Stimulated activated CD4-positive, alpha-beta T cell treated with anti-CD3 and anti-CD28 coated beads, TNF-alpha, amount 100 ng/mL, for 1 hour (primary cell): ENCODE measurements around the gene SLFN11.
"Not testable (repeated sequence)": the region's sequence is repeated elsewhere in the genome, so short reads cannot be mapped to it uniquely, and the experiment has no call there.

Experiments used
- DNase-seq, 3 donors: peaks; one replicate each; pipeline ENCODE4 v3.0.0-alpha.2; 2020; ENCODE audit warnings: low read depth in 3 of 3, low spot score in 1 of 3

Gene SLFN11

GRCh38 chr17:35373534-35373983 lies at the start of gene SLFN11:
SLFN11 (minus strand) TSS chr17:35373621; CDS start chr17:35363807, 9,814 bp downstream.
- peak; percentile 38 to 82 (median 57) for DNase-seq

DNA sequence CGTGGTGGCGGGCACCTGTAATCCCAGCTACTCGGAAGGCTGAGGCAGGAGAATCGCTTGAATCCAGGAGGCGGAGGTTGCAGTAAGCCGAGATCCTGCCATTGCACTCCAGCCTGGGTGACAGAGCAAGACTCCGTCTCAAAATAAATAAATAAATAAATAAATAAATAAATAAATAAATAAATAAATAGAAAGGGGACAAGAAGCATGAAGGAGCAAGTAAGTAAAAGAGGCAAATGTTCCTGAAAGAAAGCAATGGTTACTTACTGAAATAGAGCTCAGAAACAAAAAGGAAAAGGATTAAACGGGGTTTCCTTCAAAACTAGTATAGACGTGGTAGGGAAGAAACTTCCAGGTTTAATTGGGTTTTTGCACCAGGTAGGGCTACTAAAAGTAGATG lies 47.6 kb upstream of the SLFN11 start:
- DNase-seq = not testable (repeated sequence)

DNA sequence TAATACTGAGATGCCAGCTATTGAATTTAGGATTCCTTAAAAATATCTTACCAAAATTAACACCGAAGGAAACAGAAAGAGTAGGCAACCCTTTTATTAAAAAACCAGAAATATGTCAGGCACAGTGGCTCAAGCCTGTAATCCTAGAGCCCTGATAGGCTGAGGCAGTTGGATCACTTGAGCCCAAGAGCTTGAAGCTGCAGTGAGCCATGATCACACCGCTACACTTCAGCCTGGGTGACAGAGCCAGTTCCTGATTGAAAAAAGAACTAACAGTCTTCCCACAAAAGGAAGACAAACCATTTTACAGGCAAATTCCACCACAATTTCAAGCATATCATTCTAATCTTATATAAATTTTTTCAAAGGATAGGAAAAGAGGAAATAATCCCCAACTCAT lies 43.2 kb upstream of the SLFN11 start:
- DNase-seq = no peak

DNA sequence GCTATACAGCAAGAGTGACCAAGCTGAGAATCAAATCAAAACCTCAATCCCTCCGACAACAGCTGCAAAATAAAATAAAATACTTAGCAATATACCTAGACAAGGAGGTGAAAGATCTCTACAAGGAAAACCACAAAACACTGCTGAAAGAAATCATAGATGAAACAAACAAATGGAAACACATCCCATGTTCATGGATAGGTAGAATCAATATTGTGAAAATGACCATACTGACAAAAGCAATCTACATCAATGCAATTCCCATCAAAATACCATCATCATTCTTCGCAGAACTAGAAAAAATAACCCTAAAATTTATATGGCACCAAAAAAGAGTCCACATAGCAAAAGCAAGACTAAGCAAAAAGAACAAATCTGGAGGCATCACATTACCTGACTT lies 41.3 kb upstream of the SLFN11 start:
- not testable (repeated sequence) for DNase-seq

DNA sequence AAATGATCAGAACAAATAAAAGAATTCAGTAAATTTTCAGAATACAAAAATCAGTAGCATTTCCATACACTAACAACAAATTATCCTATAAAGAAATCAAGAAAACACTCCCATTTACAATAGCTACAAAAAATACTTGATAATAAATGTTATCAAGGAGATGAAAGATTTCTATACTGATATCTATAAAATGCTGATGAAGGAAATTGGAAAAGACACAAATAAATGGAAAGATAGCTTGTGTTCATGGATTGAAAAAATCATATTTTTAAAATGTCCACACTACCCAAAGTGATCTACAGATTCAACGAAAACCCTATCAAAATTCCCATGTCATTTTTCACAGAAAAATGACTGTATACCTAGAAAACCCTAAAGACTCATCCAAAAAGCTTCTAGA lies 40.8 kb upstream of the SLFN11 start:
- DNase-seq = no peak

DNA sequence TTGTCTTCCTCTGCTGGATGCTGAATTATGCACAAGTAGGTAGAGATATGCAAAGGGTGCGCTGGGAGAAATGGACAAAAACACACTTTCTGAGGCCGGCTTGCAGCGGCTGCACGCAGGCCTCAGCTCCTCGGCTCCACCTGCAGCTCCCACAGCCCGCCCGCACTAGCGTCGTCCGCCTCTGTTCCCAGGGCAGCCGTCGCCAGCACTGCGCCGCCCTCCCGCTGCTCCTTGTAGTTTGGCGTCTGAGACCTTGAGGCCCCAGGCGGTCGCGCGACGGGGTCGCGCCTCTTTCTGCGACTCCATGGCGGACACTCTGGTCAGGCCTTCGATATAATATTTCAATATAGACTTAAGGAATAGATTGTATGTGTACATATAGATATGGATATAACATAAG lies 34.1 kb upstream of the SLFN11 start:
- no peak for DNase-seq

DNA sequence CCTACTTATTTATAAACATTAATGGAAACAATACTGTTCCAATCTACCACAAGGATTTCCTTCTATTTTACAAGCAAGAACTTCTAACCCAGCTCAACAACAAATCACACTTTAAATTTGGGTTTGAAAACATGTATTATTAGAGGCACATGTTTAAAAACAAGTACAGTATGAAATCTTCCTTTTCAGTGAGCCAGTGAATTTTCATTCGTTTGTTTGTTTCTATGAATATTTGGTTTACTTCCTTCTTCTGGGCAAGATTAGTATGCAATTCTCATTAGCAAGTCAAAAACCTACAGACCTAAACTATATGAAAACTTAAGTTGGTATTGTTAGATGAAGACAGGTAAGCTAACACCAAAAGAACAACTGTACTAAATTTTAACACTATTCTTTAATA lies 33.1 kb upstream of the SLFN11 start:
- no peak for DNase-seq

- DNase-seq = no peak
These were observed 30.9 kb upstream of the SLFN11 start for GRCh38 chr17:35404360-35404759.

DNA sequence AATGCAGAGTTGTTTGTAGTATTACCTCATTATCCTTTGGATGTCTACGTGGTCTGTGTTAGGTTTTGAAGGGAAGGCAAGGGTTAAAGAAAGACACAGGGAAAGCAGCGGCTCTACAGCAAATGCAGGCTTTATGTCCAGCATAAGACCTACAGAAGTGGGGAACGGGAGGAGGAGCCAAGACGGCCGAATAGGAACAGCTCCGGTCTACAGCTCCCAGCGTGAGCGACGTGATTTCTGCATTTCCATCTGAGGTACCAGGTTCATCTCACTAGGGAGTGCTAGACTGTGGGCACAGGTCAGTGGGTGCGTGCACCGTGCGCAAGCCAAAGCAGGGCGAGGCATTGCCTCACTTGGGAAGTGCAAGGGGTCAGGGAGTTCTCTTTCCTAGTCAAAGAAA lies 20.4 kb upstream of the SLFN11 start:
- not testable (repeated sequence) for DNase-seq

DNA sequence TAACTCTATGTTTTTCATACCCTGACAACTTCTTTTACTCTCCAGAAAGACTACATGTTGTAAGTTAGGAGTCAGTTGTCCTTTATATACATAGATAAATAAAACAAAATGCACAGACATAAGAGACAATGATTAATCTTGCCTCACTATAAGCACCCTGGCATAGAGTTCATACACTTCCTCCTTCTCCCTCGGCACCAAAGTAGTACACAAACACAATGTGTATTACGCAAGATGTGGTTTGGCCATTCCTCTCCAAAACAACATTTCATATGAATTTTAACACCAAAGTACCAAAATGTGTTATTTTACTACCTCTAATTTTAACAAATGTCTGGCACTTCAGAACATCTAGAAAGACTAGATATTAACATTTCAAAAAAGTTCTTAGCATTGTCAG lies 17.2 kb upstream of the SLFN11 start:
- no peak for DNase-seq

DNA sequence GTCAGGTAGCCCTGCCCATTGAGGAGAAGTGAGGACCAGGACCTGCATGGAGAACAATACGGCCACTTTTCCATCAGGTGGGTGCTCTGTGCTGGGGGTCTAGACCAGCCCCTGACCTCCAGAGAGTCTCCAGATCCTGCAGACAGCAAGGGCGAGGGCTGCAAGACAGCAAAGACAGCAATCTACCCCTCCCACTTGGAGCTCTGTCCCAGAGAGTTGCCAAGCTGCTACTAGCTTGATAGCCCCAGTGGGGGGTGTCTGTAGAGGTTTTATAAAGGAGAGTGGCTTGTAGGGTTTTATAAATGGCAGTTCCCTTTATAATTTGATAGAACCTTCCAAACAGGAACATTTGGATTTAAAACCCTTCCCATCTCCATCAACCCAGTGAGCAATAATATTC lies 16.7 kb upstream of the SLFN11 start:
- DNase-seq = no peak

GRCh38 chr17:35387496-35387895 lies 14.1 kb upstream of the SLFN11 start:
- no peak for DNase-seq

- no peak for DNase-seq
These were observed 4.3 kb upstream of the SLFN11 start for GRCh38 chr17:35377706-35378105.

- no peak for DNase-seq
These were observed 3.6 kb upstream of the SLFN11 start for GRCh38 chr17:35377068-35377467.

DNA sequence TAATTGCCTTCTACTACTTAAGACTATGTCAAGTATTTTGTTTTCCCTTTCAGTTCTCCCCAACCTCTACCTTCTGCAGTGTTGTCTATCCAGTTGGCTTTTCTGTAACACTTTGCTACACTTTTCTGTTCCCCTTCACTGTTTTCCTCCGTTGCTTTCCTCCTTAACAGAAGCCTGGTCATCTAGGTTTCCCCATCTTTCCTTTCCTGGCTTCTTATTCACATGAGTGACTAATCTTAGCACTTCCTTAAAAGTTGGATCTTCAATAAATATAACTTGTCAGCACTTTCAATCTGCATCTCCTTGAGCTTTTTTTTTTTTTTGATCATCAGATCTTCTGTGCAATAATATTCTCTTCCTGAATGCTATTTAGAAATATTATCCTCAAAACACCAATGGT lies 2.8 kb upstream of the SLFN11 start:
- DNase-seq = no peak

GRCh38 chr17:35374766-35375344 lies 1.4 kb upstream of the SLFN11 start:
- no peak for DNase-seq

- DNase-seq = peak in 1 of 3 donors; percentile 15
These were observed 754 bp upstream of the SLFN11 start for GRCh38 chr17:35373984-35374765.

- DNase-seq = no peak
These were observed 431 bp downstream of the SLFN11 start for GRCh38 chr17:35372846-35373533.

DNA sequence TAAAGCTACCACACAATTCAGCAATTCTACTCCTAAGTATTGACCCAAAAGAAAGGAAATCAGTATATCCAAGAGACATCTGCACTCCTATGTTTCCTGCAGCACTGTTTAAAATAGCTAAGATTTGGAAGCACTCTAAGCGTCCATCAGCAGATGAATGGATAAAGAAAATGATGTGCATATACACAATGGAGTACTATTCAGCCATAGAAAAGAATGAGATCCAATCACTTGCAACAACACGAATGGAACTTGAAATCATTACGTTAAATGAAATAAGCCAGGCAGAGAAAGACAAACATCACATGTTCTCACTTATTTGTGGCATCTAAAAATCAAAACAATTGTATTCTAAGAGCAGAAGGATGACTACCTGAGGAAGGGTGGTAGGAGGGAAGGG lies 1.5 kb downstream of the SLFN11 start:
- no peak for DNase-seq

GRCh38 chr17:35368081-35368830 lies 5.2 kb downstream of the SLFN11 start:
- no peak for DNase-seq

GRCh38 chr17:35361027-35361426 lies 12.4 kb downstream of the SLFN11 start:
- no peak for DNase-seq
